H9 (cell line): ENCODE measurements around the gene AXL. TPM values are rescaled to one million over a fixed set of nuclear protein-coding genes. Genes with fewer than 3 reads are reported as not detected.

Experiments
- DNase-seq: peaks from one replicate; pipeline ENCODE4 v3.0.0-alpha.2; 2017
- H2AFZ ChIP-seq: one replicate; pipeline ENCODE4 v1.6.1; 2013; ENCODE audit warnings: mild to moderate bottlenecking, low read length, control low read depth, moderate library complexity
- H2AK5ac ChIP-seq: 2 replicates; pipeline ENCODE4 v1.6.1; 2013; ENCODE audit warnings: low read length, control low read depth, mixed read lengths; ENCODE audit not compliant: insufficient read length
- H2BK120ac ChIP-seq: one replicate; pipeline ENCODE4 v1.6.1; 2013; ENCODE audit warnings: low read depth, mild to moderate bottlenecking, low read length, control low read depth, inconsistent platforms; ENCODE audit not compliant: poor library complexity, severe bottlenecking
- H2BK12ac ChIP-seq: 2 replicates; pipeline ENCODE4 v1.6.1; 2013; ENCODE audit warnings: low read length, control low read depth, mixed read lengths, low read depth; ENCODE audit not compliant: insufficient read length
- H2BK15ac ChIP-seq: 2 replicates; pipeline ENCODE4 v1.6.1; 2013; ENCODE audit warnings: low read depth, low read length, control low read depth
- H2BK20ac ChIP-seq: one replicate; pipeline ENCODE4 v1.6.1; 2013; ENCODE audit warnings: low read depth, mild to moderate bottlenecking, low read length, control low read depth, inconsistent platforms; ENCODE audit not compliant: poor library complexity, severe bottlenecking
- H2BK5ac ChIP-seq: 2 replicates; pipeline ENCODE4 v1.6.1; 2013; ENCODE audit warnings: low read length, control low read depth, mixed read lengths; ENCODE audit not compliant: insufficient read length
- H3K14ac ChIP-seq: 2 replicates; pipeline ENCODE4 v1.6.1; 2013; ENCODE audit warnings: low read length, control low read depth; ENCODE audit not compliant: insufficient read depth
- H3K18ac ChIP-seq: 2 replicates; pipeline ENCODE4 v1.6.1; 2013; ENCODE audit warnings: low read depth, mild to moderate bottlenecking, mixed read lengths, low read length, control low read depth; ENCODE audit not compliant: insufficient read length
- H3K23ac ChIP-seq: 2 replicates; pipeline ENCODE4 v1.6.1; 2013; ENCODE audit warnings: low read length, control low read depth, mixed read lengths, low read depth; ENCODE audit not compliant: insufficient read length
- H3K23me2 ChIP-seq: 2 replicates; pipeline ENCODE4 v1.6.1; 2013; ENCODE audit warnings: low read depth, mild to moderate bottlenecking, mixed read lengths, low read length, control low read depth; ENCODE audit not compliant: insufficient read length, poor library complexity, severe bottlenecking
- H3K27ac ChIP-seq: 2 replicates; pipeline ENCODE4 v1.5.1; 2013; ENCODE audit warnings: low read length, control low read depth, mixed read lengths, low read depth; ENCODE audit not compliant: insufficient read length
- H3K27me3 ChIP-seq: 2 replicates; pipeline ENCODE4 v1.6.1; 2013; ENCODE audit warnings: low read length, control low read depth, inconsistent platforms; ENCODE audit not compliant: insufficient read depth
- H3K4ac ChIP-seq: 2 replicates; pipeline ENCODE4 v1.6.1; 2013; ENCODE audit warnings: low read depth, mild to moderate bottlenecking, control low read depth, inconsistent platforms, low read length, moderate library complexity
- H3K4me1 ChIP-seq: 2 replicates; pipeline ENCODE4 v1.6.1; 2013; ENCODE audit warnings: low read length, control low read depth, inconsistent platforms; ENCODE audit not compliant: insufficient read depth
- H3K4me2 ChIP-seq: 2 replicates; pipeline ENCODE4 v1.6.1; 2013; ENCODE audit warnings: low read length, control low read depth, mixed read lengths; ENCODE audit not compliant: insufficient read length, insufficient read depth
- H3K56ac ChIP-seq: 2 replicates; pipeline ENCODE4 v1.6.1; 2013; ENCODE audit warnings: low read depth, mild to moderate bottlenecking, mixed read lengths, low read length, control low read depth; ENCODE audit not compliant: insufficient read length
- H3K79me1 ChIP-seq: 2 replicates; pipeline ENCODE4 v1.6.1; 2013; ENCODE audit warnings: low read depth, mild to moderate bottlenecking, moderate library complexity, low read length, control low read depth, inconsistent platforms; ENCODE audit not compliant: insufficient read depth, poor library complexity, severe bottlenecking
- H3K79me2 ChIP-seq: 2 replicates; pipeline ENCODE4 v1.6.1; 2013; ENCODE audit warnings: low read length, control low read depth, inconsistent platforms; ENCODE audit not compliant: insufficient read depth
- H3K9ac ChIP-seq: 2 replicates; pipeline ENCODE4 v1.6.1; 2013; ENCODE audit warnings: low read length, control low read depth, mixed read lengths; ENCODE audit not compliant: insufficient read length; ENCODE audit errors: extremely low read depth
- H3K9me3 ChIP-seq: one replicate; pipeline ENCODE4 v1.6.1; 2013; ENCODE audit warnings: low read depth, low read length, inconsistent platforms; ENCODE audit not compliant: control insufficient read depth
- H3T11ph ChIP-seq: one replicate; pipeline ENCODE4 v1.6.1; 2013; ENCODE audit warnings: mild to moderate bottlenecking, low read length, control low read depth, inconsistent platforms
- H4K20me1 ChIP-seq: one replicate; pipeline ENCODE4 v1.6.1; 2013; ENCODE audit not compliant: control insufficient read depth, insufficient read length, insufficient read depth
- H4K5ac ChIP-seq: 2 replicates; pipeline ENCODE4 v1.6.1; 2013; ENCODE audit warnings: low read depth, mild to moderate bottlenecking, mixed read lengths, low read length, control low read depth; ENCODE audit not compliant: insufficient read length
- H4K8ac ChIP-seq: replicated peaks from 2 replicates; pipeline ENCODE4 v1.6.1; 2013; ENCODE audit warnings: low read length, control low read depth, mixed read lengths, low read depth; ENCODE audit not compliant: insufficient read length
- H4K91ac ChIP-seq: 2 replicates; pipeline ENCODE4 v1.6.1; 2013; ENCODE audit warnings: low read depth, mild to moderate bottlenecking, moderate library complexity, mixed read lengths, low read length, control low read depth; ENCODE audit not compliant: insufficient read length
- H3K27ac Mint-ChIP-seq, 3 experiments: 2 replicates in 2 of 3; 3 replicates in 1 of 3; pipeline ENCODE4 v1.8.0; 2020 to 2021; ENCODE audit warnings: mixed read lengths in 3 of 3, mild to moderate bottlenecking in 1 of 3, moderate library complexity in 1 of 3
- H3K27me3 Mint-ChIP-seq: 2 replicates; pipeline ENCODE4 v1.8.0; 2021; ENCODE audit warnings: low read depth, mild to moderate bottlenecking, moderate library complexity, mixed read lengths
- H3K36me3 Mint-ChIP-seq, 3 experiments: 2 replicates in 2 of 3; 3 replicates in 1 of 3; pipeline ENCODE4 v1.8.0; 2020 to 2021; ENCODE audit warnings: low read depth in 3 of 3, mixed read lengths in 3 of 3; ENCODE audit not compliant: insufficient read depth in 1 of 3
- H3K4me1 Mint-ChIP-seq, 2 experiments: 2 replicates each; pipeline ENCODE4 v1.8.0; 2020; ENCODE audit warnings: mixed read lengths in 2 of 2
- H3K4me3 Mint-ChIP-seq, 2 experiments: 2 replicates in 1 of 2; 3 replicates in 1 of 2; pipeline ENCODE4 v1.8.0; 2020 to 2021; ENCODE audit warnings: mild to moderate bottlenecking in 2 of 2, mixed read lengths in 2 of 2, moderate library complexity in 1 of 2
- H3K9me3 Mint-ChIP-seq, 2 experiments: 2 replicates in 1 of 2; 3 replicates in 1 of 2; pipeline ENCODE4 v1.8.0; 2020; ENCODE audit warnings: mild to moderate bottlenecking in 2 of 2, mixed read lengths in 2 of 2, moderate library complexity in 1 of 2
- WGBS: extraction: QIAGEN DNeasy Blood & Tissue Kit; methylation state at CpG from one replicate; pipeline ENCODE4 v1.1.7; 2013; ENCODE audit warnings: missing lambda C conversion rate, low lambda C conversion rate, mixed read lengths; ENCODE audit not compliant: insufficient read length; ENCODE audit errors: extremely low coverage; 5-methylcytosine and 5-hydroxymethylcytosine counted together
- total RNA-seq: library from RNA; stranded (reverse); gene quantifications from 2 replicates; pipeline ENCODE4 v1.2.1, GENCODE V29; 2021
- TF ChIP-seq, protein P1 (sequence below): fragments of 200-600 bp; sonication (generic); conservative IDR thresholded peaks from 3 replicates; pipeline ENCODE4 v1.8.0; 2021; ENCODE audit warnings: antibody characterized with exemption, mild to moderate bottlenecking

AXL gene
- total RNA-seq, 1 experiment from 2014 or later = 29.4 TPM

DNA sequence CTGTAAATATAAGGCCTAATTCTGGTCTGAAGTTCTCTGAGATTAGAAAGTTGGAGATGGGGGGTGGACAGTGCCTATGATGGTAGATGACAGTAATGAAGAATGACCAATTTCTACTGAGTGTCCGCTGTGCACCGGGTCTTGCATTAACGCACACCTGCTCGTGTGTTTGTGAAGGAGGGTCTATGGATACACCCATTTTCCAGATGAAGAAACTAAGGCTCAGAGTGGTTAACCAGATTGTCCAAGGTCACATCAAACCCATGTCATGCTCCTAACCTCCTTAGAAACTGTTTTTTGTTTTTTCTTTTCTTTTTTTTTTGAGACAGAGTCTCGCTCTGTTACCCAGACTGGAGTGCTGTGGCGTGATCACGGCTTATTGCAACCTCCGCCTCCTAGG, 13.7 kb downstream of the AXL start:
- H3K4ac ChIP-seq = no peak overlapping the region
- no peak overlapping the region for H4K91ac ChIP-seq
- no peaks in the 10 kb centered on the region for H3K27me3 ChIP-seq
- TF ChIP-seq, protein P1, sequence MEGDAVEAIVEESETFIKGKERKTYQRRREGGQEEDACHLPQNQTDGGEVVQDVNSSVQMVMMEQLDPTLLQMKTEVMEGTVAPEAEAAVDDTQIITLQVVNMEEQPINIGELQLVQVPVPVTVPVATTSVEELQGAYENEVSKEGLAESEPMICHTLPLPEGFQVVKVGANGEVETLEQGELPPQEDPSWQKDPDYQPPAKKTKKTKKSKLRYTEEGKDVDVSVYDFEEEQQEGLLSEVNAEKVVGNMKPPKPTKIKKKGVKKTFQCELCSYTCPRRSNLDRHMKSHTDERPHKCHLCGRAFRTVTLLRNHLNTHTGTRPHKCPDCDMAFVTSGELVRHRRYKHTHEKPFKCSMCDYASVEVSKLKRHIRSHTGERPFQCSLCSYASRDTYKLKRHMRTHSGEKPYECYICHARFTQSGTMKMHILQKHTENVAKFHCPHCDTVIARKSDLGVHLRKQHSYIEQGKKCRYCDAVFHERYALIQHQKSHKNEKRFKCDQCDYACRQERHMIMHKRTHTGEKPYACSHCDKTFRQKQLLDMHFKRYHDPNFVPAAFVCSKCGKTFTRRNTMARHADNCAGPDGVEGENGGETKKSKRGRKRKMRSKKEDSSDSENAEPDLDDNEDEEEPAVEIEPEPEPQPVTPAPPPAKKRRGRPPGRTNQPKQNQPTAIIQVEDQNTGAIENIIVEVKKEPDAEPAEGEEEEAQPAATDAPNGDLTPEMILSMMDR = no peak
- H2BK15ac ChIP-seq = no peak overlapping the region
- no peak overlapping the region for H2BK12ac ChIP-seq
- no peak overlapping the region for H3K4me2 ChIP-seq
- no peak for DNase-seq
- no peak overlapping the region for H2BK120ac ChIP-seq
- H3K27ac ChIP-seq = no peak overlapping the region
- H3K23me2 ChIP-seq = no peaks in the 10 kb centered on the region
- no peak overlapping the region for H3T11ph ChIP-seq
- no peak overlapping the region for H3K14ac ChIP-seq
- H3K79me1 ChIP-seq = no peaks in the 10 kb centered on the region
- no peak overlapping the region for H2BK20ac ChIP-seq
- no peak overlapping the region for H2AK5ac ChIP-seq
- H3K4me1 ChIP-seq = no peaks in the 10 kb centered on the region
- no peaks in the 10 kb centered on the region for H4K20me1 ChIP-seq
- no peak overlapping the region for H4K5ac ChIP-seq
- no peak overlapping the region for H3K56ac ChIP-seq
- H3K9ac ChIP-seq = no peak overlapping the region
- no peak overlapping the region for H2AFZ ChIP-seq
- no peaks in the 10 kb centered on the region for H3K9me3 ChIP-seq
- no peak overlapping the region for H3K18ac ChIP-seq
- no CpG with 5 or more reads among the region's 8 CpGs for WGBS
- peaks cover 0 to 21% (median 8%) of the 10 kb centered on the region in 3 experiments; a peak in 6 of 7 replicates for H3K36me3 Mint-ChIP-seq
- H3K23ac ChIP-seq = no peak overlapping the region
- H3K9me3 Mint-ChIP-seq = no peaks in the 10 kb centered on the region
- H2BK5ac ChIP-seq = no peak overlapping the region
- H3K4me1 Mint-ChIP-seq = no peaks in the 10 kb centered on the region
- no peaks in the 10 kb centered on the region; the same call in 1 of the 2 replicates for H3K79me2 ChIP-seq
- H3K27ac Mint-ChIP-seq = peak overlapping the region in 1 of 3 experiments; percentile 24; a peak in 1 of 7 replicates
- no peaks in the 10 kb centered on the region for H3K27me3 Mint-ChIP-seq
- no peak overlapping the region for H4K8ac ChIP-seq
- no peak overlapping the region for H3K4me3 Mint-ChIP-seq
